Measurements from ENCODE around the gene ST3GAL3.
A peak's percentile ranks its signal among the peaks of the same experiment; 100 is the strongest.

The ST3GAL3 gene

DNA sequence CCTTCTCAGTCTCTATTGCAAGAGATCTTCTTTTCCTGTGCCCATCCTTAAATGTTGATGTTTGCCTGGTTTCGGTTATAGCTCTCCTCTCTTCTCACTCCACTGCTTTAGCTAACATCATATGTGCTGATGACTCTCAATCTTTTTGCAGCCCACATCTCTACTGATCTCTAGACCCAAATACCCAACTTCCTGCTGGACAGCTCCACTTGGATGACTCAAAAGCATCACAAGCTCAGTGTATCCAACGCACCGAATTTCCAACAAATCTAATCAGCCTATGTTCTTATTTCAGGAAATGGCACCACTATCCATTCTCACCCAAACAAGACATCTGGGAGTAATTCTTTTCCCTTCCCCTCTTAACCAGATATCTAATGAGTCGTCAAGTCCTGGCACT lies 147.1 kb downstream of the ST3GAL3 start:
- DNase-seq = peak in 1 of 3 donors; percentile 35

DNA sequence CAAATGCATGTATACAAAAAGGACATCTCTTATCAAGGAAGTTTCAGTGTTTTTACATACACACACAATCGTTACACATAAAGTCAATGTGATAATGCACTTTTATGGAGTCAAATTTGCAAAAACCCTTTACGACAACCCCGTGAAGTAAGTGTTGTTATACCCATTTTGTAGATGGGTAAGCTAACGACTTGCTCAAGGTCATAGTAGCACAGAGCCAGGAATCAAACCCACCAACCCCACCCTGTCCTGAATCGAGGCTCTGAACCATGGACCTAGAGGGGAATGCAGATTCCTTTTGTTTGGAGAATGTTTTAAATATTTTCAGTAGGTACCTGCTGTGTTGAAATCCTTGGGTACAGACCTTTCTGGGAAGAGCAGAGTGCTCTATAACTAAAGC lies 148.9 kb downstream of the ST3GAL3 start:
- no peak for DNase-seq

DNA sequence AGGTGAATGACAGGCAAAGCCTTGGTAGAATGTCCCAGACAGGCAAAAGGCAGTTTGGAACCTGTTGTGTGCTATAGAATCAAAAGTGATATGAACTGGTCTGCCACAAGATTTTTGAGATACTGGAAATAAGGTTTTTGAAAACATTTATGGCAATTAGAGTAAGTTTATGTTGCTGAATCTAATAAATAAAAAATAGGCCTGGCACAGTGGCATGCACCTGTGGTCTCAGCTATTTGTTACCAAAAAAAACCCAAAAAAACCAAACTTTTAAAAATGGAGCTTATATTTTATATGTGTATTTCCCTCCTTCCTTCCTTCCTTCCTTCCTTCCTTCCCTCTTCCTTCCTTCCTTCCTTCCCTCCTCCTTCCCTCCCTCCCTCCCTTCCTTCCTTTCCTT lies 149.8 kb downstream of the ST3GAL3 start:
- no peak for DNase-seq

DNA sequence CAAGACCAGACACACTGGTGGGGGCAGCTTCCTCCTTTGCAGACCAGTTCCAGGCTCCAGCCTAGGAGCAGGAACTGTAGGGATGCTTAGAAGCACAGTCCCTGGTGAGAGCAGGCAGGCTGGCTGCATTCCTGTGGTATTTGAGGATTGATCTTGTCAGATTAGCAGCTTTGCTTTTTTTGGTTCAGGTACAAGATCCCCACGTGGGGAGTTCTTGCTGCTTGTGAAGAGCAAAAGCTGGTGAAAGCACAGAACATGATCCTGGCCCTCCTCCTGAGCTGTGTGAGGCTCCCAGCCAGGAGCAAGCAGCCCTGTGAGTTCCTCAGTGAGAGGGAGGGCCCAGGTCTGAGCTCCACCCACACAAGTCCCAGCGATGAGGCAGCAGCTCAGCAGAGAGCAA lies 151.0 kb downstream of the ST3GAL3 start:
- DNase-seq = peak in 1 of 3 donors; percentile 40

DNA sequence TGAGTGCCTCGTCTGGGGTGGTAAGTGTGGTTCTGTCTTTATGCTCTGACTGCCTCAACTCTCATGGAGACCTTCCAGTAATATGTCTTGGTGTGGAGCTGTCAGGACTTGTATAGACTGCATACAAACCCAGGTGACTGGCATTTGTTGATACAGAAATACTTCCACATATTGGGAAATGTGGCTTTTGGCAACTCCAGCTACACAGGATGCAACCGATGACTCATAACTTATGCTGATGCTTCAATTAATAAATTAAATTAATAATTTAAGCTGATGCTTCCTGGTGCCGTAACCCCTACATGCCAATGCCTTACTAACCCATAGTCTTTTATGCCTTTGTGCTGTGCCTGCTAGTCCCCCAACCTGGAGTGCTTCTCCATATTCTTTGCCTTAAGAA lies 154.0 kb downstream of the ST3GAL3 start:
- peak in 2 of 3 donors; percentile 29 to 37 for DNase-seq

DNA sequence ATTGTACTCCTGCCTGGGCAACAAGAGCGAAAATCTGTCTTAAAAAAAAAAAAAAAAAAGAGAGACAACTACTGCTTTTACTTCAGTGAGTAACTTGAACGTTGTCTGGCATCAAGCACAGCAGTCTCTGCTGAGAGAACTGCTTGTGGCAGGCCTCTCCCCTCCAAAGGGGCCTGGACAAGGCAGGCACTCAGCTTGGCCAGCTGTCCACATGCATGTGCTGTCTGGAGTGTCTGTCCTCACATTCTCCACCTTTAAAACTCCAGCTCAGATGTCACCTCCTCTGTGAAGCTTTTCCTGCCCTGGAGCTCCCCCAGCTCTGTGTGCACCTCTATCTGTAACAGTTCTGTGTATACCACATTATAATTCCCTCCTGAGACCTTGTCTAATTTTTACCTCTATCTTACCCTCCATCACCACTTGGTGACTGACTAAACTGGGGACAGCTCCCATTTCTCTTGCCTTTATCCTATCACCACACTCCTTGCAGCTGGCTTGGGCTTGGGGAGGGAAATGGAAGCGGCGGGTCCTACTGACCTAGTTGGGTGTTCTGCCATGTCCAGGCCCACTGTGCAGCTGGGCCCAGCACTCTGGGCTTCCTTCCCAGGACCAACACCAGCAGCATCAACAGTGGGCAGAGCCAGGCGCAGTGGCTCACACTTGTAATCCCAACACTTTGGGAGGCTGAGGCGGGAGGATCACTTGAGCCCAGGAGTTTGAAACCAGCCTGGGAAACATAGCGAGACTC lies 154.8 kb downstream of the ST3GAL3 start:
- no peak for DNase-seq

DNA sequence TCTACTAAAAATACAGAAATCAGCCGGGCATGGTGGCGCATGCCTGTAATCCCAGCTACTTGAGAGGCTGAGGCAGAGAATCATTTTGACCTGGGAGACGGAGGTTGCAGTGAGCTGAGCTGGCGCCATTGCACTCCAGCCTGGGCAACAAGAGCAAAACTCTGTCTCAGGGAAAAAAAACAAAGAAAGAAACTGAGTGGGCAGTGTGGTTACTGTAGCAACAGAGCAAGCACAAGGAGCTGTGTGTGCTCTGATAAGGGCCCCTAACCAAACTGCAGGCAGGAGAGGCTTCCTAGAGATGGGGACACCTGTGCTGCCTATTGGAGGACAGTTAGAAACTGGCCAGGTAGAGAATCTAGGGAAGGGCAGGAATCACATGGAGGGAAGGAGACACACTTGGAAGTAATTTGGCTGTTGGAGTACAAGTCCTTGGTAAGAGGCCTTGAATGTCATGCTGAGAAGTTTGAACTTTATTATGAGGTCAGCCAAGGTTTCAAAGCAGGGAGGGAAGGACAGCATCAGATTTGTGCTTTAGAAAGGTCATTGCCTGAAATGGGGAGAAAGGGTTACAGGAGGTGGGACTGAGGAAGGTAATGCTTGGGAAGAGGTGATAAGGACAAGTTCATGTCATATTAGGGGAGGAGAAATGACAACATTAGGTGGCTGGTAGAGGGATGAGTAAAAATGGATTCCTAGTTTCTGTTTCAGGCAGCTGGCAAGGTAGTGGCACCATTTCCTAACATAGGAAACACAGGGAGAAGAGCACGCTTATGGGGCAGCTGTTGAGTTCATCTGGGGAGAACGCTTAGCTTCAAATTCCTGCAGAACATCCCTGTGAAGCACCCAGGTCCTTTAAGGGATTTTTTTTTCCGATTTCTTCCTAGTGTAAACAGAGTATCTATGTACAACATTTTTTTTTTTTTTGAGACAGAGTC lies 157.0 kb downstream of the ST3GAL3 start:
- no peak for DNase-seq

DNA sequence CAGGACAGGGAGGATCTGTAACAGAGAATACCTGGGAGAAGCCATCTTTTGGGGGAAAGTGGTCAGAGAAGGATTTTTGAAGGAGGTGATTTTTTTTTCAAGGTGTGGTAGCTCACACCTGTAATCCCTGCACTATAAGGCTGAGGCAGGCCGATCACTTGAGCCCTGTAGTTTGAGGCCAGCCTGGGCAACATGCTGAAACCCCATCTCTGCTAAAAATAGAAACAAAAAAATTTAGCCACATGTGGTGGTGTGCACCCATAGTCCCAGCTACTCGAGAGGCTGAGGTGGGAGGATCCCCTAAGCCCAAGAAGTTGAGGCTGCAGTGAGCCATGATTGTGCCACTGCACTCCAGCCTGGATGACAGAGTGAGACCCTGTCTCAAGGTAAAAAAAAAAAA lies 158.9 kb downstream of the ST3GAL3 start:
- no peak for DNase-seq

DNA sequence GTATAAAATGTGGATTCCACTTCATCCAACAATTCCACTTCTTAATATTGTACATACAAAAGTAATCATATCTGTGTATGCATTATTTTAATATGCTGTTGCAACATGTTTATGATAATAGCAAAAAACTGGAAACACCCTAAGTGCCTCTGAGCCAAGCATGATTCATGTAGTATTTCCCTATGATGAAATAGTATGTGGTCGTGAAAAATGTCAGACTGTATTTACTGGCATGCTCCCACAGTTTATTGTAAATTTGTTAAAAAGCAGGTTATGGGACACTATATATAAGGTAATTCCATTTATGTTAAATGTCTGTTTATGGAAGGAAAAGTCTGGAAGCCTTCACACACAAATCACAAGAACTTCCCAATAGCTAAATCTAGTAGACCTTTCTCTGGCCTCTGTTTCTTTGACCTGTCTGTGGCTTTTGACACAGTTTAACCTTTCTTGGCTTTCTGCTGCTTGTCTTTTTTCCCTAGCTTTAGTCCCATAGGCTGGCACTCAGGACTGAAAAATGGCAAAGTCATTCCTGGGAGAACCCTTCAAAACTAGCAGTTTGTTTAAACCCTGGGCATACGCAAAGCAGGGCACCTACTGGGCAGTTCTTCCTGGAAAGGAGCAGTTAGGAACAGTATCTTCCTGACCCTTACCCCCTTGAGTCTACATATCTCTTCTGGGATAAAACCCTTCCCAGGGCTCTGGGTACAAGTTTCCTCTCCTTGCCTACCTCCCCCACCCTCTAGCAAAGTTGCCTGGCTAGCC lies 160.8 kb downstream of the ST3GAL3 start:
- DNase-seq = peak; percentile 70 to 95 (median 92)

DNA sequence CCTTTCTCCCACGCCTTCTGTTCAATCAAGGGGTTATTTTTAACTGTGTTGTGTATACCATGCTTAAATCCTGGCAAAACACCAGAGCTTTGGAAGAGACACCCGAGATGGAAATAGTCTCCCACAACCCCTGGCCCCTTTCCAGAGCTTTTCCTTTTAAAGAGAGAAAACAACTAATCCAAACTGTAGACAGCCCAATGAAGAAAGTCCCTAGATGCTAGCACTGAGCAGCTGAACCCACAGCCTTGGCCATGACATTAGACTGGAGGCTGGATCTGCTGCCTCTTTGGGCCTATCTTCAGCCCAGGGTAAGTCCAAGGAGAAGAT lies 161.4 kb downstream of the ST3GAL3 start:
- DNase-seq = peak in 1 of 3 donors; percentile 27

DNA sequence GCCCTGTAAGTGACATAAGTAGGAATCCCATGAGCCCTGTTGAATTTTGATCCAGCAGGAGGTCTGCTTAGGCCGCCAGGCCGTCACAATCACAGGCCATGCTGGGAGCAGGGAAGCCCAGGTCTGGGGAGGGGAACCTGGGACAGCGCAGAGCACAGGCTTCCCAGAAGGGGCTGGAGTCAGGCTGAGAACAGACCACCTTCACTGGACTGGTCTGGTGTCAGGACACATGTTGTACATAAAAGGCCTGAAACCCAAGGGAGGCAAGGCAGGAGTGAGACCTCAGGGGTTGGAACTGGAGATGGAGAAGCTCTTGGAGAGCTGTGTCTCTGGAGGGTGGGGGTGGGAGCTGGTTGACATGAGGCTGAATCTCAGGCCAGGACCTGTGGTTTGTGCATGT lies 163.0 kb downstream of the ST3GAL3 start:
- DNase-seq = no peak

DNA sequence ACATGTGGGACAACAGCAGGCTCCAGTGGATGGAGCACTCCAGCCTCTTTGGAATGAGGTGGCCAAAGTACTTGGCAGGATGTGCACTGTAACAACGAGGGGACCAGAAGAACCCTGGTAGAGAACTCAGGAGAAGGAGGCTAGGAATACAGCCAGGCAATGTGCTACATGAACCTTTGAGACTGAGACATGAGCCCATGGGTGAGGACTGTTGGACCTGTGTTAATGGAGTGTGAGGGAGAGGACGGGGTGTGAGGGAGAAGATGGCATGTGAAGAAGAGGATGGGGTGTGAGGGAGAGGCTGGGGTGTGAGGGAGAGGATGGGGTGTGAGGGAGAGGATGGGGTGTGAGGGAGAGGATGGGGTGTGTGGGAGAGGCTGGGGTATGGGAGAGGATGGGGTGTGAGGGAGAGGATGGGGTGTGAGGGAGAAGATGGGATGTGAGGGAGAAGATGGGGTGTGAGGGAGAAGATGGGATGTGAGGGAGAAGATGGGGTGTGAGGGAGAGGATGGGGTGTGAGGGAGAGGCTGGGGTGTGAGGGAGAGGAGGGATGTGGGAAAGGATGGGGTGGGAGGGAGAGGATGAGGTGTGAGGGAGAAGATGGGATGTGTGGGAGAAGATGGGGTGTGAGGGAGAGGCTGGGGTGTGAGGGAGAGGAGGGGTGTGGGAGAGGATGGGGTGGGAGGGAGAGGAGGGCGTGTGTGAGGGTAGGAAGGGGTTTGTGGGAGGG lies 164.0 kb downstream of the ST3GAL3 start:
- DNase-seq = no peak

DNA sequence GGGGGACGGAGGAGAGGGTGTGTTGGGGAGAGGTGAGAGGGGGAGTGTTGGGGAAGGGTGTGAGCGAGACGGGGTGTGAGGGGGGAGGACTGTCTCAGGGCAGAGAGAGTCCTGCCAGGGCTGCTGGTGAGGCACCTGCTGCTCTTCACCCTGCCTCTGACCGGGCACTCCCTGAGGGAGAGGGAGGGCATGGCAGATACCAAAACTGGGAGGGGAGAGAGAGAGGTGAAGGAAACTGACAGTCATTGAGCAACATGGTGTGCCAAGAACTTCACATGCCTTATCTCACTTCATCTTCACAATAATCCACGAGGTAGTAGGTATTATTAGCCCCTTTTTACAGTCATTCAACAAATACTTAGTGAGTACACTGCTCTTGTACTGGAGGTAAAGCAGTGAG lies 164.9 kb downstream of the ST3GAL3 start:
- DNase-seq = no peak

DNA sequence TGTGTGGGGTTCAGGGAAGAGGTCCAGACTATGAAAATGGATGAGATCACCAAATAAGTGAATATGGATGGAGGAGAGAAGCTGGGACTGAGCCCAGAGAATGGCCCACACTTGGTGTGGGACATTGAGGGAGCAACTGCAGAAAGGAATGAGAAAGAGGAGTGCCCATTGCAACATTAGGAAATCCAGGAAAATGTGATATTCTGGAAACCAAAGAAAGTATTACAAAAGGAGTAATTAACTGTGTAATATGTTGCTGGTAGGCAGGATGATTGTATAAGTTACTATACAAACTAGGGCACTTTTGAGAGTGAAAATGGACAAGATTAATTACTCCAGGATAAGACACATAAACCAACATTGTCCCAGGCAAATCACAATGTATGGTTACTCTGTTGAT lies 166.5 kb downstream of the ST3GAL3 start:
- no peak for DNase-seq

DNA sequence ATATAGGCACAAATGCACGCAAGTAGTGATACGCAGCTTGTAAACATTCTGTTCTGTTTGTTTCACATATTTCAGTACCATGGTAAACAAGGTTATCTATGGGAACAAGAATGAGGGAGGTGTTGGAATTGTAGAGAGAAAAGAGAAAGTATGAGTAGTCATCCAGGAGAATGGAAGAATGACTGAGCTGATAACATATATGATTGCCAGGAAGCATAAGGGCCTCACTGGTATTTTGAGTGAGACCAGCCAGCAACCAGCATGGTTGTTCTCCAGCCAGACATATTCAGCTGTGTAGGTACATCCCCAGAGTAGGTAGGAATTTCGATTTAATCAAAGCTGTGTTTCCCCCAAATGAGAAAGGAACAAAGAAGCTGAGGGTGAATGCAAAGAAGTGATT lies 167.4 kb downstream of the ST3GAL3 start:
- DNase-seq = no peak

DNA sequence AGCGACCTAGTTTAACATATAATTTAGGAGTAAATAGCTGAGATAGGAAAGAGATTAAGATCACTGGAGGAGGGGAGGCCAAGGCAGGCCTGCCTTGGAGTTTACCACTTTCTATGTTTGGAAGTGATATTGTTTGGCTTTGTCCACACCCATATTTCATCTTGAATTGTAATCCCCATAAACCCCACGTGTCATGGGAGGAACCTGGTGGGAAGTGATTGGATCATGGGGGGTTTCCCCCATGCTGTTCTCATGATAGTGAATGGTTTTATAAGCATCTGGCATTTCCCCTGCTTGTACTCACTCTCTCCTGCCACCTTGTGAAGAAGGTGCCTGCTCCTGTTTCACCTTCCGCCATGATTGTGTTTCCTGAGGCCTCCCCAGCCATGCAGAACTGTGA lies 168.0 kb downstream of the ST3GAL3 start:
- DNase-seq = peak; percentile 68 to 81 (median 73)

DNA sequence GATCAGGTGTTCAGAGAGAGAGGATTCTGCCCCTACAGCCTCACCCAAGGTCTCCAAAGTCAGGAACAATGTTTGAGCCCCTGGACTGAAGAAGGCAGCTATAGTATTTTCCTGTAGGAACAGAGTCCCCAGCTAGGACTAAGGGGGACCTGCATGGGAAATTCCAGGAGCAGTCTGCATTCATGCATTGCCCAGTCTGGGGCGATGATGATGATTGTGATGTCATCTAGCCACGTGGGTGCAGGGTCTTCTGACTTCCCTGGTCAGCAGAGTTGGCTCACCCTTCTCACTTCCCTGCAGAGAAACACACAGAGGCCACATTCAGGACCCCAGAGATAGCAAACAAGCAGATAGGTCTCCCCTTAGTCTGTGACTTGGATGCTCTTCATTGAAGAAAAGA lies 169.8 kb downstream of the ST3GAL3 start:
- peak; percentile 58 to 77 (median 67) for DNase-seq

DNA sequence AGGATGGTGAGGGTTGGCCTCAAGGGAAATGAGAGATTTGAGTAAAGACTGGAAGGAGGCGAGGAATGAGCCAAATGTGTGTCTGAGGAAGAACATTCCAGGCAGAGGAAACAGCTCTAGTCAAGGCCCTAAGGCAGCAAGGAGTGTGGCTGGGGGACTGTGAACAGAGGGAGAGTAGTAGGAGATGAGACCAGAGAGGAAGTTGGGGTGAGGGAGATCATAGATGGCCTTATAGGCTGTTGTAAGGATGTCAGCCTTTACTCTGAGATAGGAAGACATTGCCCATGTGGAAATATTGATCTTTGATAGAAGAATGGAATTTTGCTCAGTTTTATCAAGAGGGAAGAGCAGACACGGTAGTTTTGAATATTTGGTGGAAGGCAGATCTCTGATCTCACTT lies 171.1 kb downstream of the ST3GAL3 start:
- no peak for DNase-seq

DNA sequence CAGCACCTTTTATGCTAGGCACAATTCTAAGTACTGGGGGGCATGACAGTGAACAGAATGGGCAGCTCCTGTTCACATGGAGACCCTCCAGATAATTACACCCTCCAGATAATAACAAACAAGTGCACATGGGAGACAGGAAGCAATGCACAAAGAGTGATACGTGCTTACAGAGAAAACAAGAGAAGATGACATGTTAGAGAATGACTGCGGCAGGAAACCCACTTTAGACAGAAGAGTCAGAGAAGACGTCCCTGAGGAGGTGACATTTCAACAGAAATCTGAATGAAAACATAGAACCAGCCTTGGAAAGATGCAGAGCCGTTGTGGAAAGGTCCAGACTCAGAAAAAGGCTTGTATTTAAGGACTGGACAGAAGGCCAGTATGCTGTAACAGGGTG lies 171.5 kb downstream of the ST3GAL3 start:
- DNase-seq = no peak

DNA sequence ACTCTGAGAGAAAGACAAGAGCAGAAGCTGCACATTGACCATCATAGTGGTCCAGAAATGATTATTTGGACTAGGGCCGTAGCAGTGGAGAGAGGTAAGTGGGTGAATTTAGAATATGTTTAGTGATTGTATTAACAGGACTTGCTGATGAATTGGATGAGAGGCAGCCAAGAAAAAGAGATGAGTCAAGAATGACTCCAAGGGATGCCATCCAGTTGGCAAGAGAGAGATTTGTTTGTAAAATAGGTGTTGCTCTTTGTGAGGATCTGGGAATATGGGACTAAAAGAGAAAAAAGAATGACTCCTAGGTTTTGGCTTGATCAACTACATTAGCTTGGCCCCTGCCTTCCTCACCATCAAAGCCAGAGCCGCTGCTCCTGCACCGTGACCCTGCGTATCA lies 172.1 kb downstream of the ST3GAL3 start:
- DNase-seq = no peak

DNA sequence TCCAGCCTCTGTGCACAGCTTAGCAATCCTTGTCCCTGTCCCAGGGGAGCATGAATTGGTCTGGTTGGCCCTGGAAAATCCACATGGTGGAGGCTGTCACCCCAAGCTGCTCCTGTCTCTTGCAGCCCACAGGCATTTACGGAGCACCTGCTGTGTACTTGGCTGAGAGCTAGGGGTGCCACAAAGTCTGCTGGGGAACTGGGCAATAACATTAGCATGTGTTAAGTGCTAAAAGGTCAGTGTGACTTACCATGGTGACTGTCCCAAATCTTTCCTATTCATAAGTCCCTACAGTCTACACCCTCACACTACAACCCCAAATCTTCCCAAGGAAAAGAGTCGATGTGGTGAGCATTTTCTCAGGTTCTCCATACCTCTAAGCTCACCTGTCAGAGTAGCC lies 172.7 kb downstream of the ST3GAL3 start:
- DNase-seq = no peak

DNA sequence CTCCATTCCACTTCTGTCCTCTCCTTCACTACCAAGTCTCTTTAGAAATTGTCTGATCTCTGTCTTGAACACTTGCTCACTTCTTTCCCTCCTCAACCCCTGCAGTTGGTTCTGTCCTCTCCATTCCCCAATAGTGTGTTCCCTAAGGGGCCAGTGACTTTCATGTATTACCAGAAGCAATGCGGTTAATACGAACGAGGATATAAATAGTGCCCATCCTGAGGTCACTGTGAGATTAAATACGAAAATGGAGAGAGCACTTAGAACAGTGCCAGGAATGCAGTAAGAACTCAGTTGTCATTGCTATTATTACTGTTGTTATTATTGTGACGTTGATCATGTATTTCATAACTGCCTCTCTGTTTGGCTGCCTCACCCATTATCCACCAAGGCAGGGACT lies 173.3 kb downstream of the ST3GAL3 start:
- no peak for DNase-seq

DNA sequence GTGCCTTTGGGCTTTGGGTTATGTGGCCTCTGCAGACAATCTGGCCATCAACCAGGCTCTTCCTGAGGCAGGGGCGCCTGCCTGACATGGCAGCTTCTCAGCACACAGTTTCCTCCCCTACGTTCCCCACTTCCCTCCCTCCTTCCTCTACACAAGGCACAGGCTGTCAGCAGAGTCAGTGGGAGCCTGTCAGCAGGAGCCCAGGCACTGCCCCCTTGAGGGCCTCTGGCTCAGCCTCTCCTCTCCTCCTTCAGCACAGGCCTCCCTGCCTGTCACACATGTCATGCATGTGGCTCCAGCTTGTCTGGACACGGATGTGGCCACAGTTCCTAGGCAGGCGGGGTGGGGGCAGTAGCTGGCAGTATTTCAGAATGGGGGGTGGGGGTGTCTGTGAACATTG lies 174.1 kb downstream of the ST3GAL3 start:
- peak in 1 of 3 donors; percentile 20 for DNase-seq
